GM19468 (cell line): ENCODE measurements around the gene TMEM123.
A peak's percentile ranks its signal among the peaks of the same experiment; 100 is the strongest.
"Not testable (repeated sequence)": the region's sequence is repeated elsewhere in the genome, so short reads cannot be mapped to it uniquely, and the experiment has no call there.

Experiments
- ATAC-seq: cut with Tn5 transposase; IDR thresholded peaks from one replicate; pipeline ENCODE4 v1.9.1; 2021; ENCODE audit warnings: mild to moderate bottlenecking, moderate library complexity, moderate number of reproducible peaks; ENCODE audit not compliant: unreplicated experiment; ENCODE audit errors: extremely low read depth

TMEM123 gene

GRCh38 chr11:102451681-102452460 lies 694 bp downstream of the TMEM123 start:
- peak; percentile 81 for ATAC-seq

GRCh38 chr11:102451041-102451680 lies 1.4 kb downstream of the TMEM123 start:
- ATAC-seq = no peak

GRCh38 chr11:102449651-102450570 lies 2.7 kb downstream of the TMEM123 start:
- no peak for ATAC-seq

GRCh38 chr11:102448869-102449224 lies 3.7 kb downstream of the TMEM123 start:
- ATAC-seq = no peak

- no peak for ATAC-seq
Observed at GRCh38 chr11:102447941-102448868, 4.4 kb downstream of the TMEM123 start.

- ATAC-seq = no peak
Observed at GRCh38 chr11:102447193-102447592, 5.4 kb downstream of the TMEM123 start.

GRCh38 chr11:102446606-102447005 lies 6.0 kb downstream of the TMEM123 start:
- no peak for ATAC-seq

- ATAC-seq = not testable (repeated sequence)
Observed at GRCh38 chr11:102444693-102445092, 7.9 kb downstream of the TMEM123 start.

- ATAC-seq = not testable (repeated sequence)
Observed at GRCh38 chr11:102444142-102444541, 8.4 kb downstream of the TMEM123 start.

- not testable (repeated sequence) for ATAC-seq
Observed at GRCh38 chr11:102439063-102439363, 13.6 kb downstream of the TMEM123 start.

GRCh38 chr11:102438311-102439062 lies 14.1 kb downstream of the TMEM123 start:
- no peak for ATAC-seq

GRCh38 chr11:102437727-102438126 lies 14.8 kb downstream of the TMEM123 start:
- no peak for ATAC-seq

- no peak for ATAC-seq
Observed at GRCh38 chr11:102436976-102437375, 15.6 kb downstream of the TMEM123 start.

- ATAC-seq = no peak
Observed at GRCh38 chr11:102436561-102436960, 16.0 kb downstream of the TMEM123 start.

GRCh38 chr11:102435688-102436087 lies 16.9 kb downstream of the TMEM123 start:
- ATAC-seq = no peak

- not testable (repeated sequence) for ATAC-seq
Observed at GRCh38 chr11:102433571-102433970, 19.0 kb downstream of the TMEM123 start.

- not testable (repeated sequence) for ATAC-seq
Observed at GRCh38 chr11:102432560-102432959, 20.0 kb downstream of the TMEM123 start.

- no peak for ATAC-seq
Observed at GRCh38 chr11:102431404-102431803, 21.2 kb downstream of the TMEM123 start.

GRCh38 chr11:102430158-102430836 lies 22.3 kb downstream of the TMEM123 start:
- peak; percentile 86 for ATAC-seq
